Measurements from ENCODE around the gene ZNF841. TPM values are rescaled to one million over a fixed set of nuclear protein-coding genes. Genes with fewer than 3 reads are reported as not detected.

Gene ZNF841
- total and polyA plus RNA-seq, 2 donors (not counting 3 experiments of a cell fraction or from before 2014, with no cell fraction given) = 5.2 to 17.7 TPM

DNA sequence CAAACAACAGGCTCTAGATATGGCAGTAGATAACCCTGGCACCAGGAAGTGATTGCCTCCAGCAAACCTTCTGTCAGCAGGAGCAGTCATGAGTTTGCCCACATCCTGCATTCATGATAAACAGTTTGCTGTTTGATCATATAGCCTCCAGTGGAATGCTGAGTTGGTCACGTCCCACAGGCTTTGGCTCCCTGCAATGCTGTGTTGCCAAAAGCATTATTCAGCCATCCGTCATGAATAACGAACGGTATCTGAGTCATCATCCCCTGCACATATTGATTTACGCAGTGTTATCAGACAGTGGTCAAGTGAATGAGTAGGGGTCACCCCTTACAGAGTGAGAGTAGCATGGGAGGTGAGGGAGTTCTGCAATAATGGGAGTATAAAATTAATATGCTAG, 25.1 kb downstream of the ZNF841 start:
- Histone ChIP-seq H3K4me1 (ENCODE audit: control insufficient read depth, extremely low read depth, insufficient read depth, low read length) (no peaks in the 10 kb centered on the region), H3K36me3 (ENCODE audit: control insufficient read depth in 2 of 2, extremely low read depth in 1 of 2, insufficient read depth in 2 of 2, low read length in 2 of 2) (peaks cover 3 to 25% of the 10 kb centered on the region in 2 experiments), H3K4me2 (ENCODE audit: insufficient read depth, low read length) (no peak overlapping the region), H4K20me1 (replicated peaks; ENCODE audit: control insufficient read depth, extremely low read depth, insufficient read depth, low read length) (peaks cover 3% of the 10 kb centered on the region), H3K9me1 (replicated peaks; ENCODE audit: control insufficient read depth, extremely low read depth, insufficient read depth, low read length) (no peaks in the 10 kb centered on the region), H3K79me2 (ENCODE audit: control insufficient read depth, insufficient read depth, low read length) (peaks cover 4% of the 10 kb centered on the region), H3K9me3 (replicated peaks; ENCODE audit: control insufficient read depth, insufficient read depth, low read length) (peaks cover 20% of the 10 kb centered on the region), H3K9ac (replicated peaks; ENCODE audit: extremely low read depth, insufficient read depth, low read length) (no peak overlapping the region), H3K4me3 (replicated peaks in 1 of 3; ENCODE audit: insufficient read depth in 1 of 3, low read depth in 1 of 3, low read length in 3 of 3) (no peak overlapping the region), H3K27ac (ENCODE audit: insufficient read depth, low read depth, low read length) (no peak overlapping the region), H2AFZ (ENCODE audit: low read depth, low read length) (no peak overlapping the region), H3K27me3 (ENCODE audit: control insufficient read depth in 2 of 2, insufficient read depth in 2 of 2, low read length in 2 of 2) (no peaks in the 10 kb centered on the region)
- CTCF ChIA-PET = no interaction called here
- DNase-seq (ENCODE audit: low read depth, low spot score) = no peak
- TF ChIP-seq JUN (IDR thresholded peaks at IDR 0.05; ENCODE audit: borderline replicate concordance, insufficient read depth, insufficient read length, low read depth) (no peak), GATA2 (IDR thresholded peaks at IDR 0.05; ENCODE audit: insufficient read depth, insufficient read length, low read depth, low read length) (no peak), EZH2 (IDR thresholded peaks at IDR 0.05; ENCODE audit: borderline replicate concordance, low read depth, low read length, severe bottlenecking) (no peak), MYC (IDR thresholded peaks at IDR 0.05; ENCODE audit: low read depth, low read length) (no peak)
- no peak for FAIRE-seq
- no TSS peak for BruUV-seq (replicated peaks)
- dilution Hi-C loops (cut with MboI; ENCODE audit: extremely low pct_ligation_motif_present, low sequenced_read_pairs) (no loop called here), intact Hi-C loops (cut with micrococcal nuclease) (no loop called here)
- POLR2A ChIA-PET = no interaction called here

DNA sequence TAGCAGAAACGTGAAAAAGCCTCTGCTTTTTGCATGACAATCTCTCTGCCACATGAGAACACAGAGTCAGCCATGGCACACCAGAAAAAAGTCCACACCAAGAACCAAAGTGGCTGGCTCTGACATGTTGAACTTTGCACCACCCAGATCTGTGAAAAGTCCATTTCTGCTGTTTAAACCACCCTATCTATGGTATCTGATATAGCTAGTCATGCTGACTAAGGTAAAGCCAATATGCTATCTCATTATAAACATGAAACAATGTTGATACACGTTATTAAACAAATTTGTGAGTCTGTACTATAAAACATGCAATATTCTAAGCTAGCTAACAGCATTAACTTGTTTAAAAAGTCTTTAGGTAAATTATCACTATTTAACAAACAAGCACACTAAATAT, 25.9 kb downstream of the ZNF841 start:
- no peak for DNase-seq (ENCODE audit: low read depth, low spot score)
- H3K9ac ChIP-seq (replicated peaks; ENCODE audit: extremely low read depth, insufficient read depth, low read length) = no peak overlapping the region
- dilution Hi-C loops (cut with MboI; ENCODE audit: extremely low pct_ligation_motif_present, low sequenced_read_pairs) (no loop called here), intact Hi-C loops (cut with micrococcal nuclease) (no loop called here)
- H3K4me1 ChIP-seq (ENCODE audit: control insufficient read depth, extremely low read depth, insufficient read depth, low read length) = no peaks in the 10 kb centered on the region
- POLR2A ChIA-PET = no interaction called here
- CTCF ChIA-PET = no interaction called here
- H3K4me2 ChIP-seq (ENCODE audit: insufficient read depth, low read length) = no peak overlapping the region
- peaks cover 0 to 21% of the 10 kb centered on the region in 2 experiments for H3K36me3 ChIP-seq (ENCODE audit: control insufficient read depth in 2 of 2, extremely low read depth in 1 of 2, insufficient read depth in 2 of 2, low read length in 2 of 2)
- no peaks in the 10 kb centered on the region for H3K27me3 ChIP-seq (ENCODE audit: control insufficient read depth in 2 of 2, insufficient read depth in 2 of 2, low read length in 2 of 2)
- peaks cover 4% of the 10 kb centered on the region for H3K79me2 ChIP-seq (ENCODE audit: control insufficient read depth, insufficient read depth, low read length)
- no peak overlapping the region for H3K27ac ChIP-seq (ENCODE audit: insufficient read depth, low read depth, low read length)
- no peaks in the 10 kb centered on the region for H3K9me1 ChIP-seq (replicated peaks; ENCODE audit: control insufficient read depth, extremely low read depth, insufficient read depth, low read length)
- no TSS peak for BruUV-seq (replicated peaks)
- H4K20me1 ChIP-seq (replicated peaks; ENCODE audit: control insufficient read depth, extremely low read depth, insufficient read depth, low read length) = peaks cover 3% of the 10 kb centered on the region
- peaks cover 25% of the 10 kb centered on the region for H3K9me3 ChIP-seq (replicated peaks; ENCODE audit: control insufficient read depth, insufficient read depth, low read length)
- no peak for TF ChIP-seq GATA2 (IDR thresholded peaks at IDR 0.05; ENCODE audit: insufficient read depth, insufficient read length, low read depth, low read length)
- TF ChIP-seq EZH2 (IDR thresholded peaks at IDR 0.05; ENCODE audit: borderline replicate concordance, low read depth, low read length, severe bottlenecking) = no peak
- no peak for TF ChIP-seq MYC (IDR thresholded peaks at IDR 0.05; ENCODE audit: low read depth, low read length)
- no peak for TF ChIP-seq POLR2AphosphoS5 (IDR thresholded peaks at IDR 0.05; ENCODE audit: insufficient read depth, low read depth, low read length)
- TF ChIP-seq, protein P1, sequence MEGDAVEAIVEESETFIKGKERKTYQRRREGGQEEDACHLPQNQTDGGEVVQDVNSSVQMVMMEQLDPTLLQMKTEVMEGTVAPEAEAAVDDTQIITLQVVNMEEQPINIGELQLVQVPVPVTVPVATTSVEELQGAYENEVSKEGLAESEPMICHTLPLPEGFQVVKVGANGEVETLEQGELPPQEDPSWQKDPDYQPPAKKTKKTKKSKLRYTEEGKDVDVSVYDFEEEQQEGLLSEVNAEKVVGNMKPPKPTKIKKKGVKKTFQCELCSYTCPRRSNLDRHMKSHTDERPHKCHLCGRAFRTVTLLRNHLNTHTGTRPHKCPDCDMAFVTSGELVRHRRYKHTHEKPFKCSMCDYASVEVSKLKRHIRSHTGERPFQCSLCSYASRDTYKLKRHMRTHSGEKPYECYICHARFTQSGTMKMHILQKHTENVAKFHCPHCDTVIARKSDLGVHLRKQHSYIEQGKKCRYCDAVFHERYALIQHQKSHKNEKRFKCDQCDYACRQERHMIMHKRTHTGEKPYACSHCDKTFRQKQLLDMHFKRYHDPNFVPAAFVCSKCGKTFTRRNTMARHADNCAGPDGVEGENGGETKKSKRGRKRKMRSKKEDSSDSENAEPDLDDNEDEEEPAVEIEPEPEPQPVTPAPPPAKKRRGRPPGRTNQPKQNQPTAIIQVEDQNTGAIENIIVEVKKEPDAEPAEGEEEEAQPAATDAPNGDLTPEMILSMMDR (IDR thresholded peaks at IDR 0.05; ENCODE audit: extremely low read depth in 1 of 2, insufficient read depth in 1 of 2, low read depth in 1 of 2, low read length in 2 of 2) = no peak
- no peak for TF ChIP-seq POLR2A (IDR thresholded peaks at IDR 0.05; ENCODE audit: low read depth, low read length)
- no peak for TF ChIP-seq FOS (IDR thresholded peaks at IDR 0.05; ENCODE audit: borderline replicate concordance, insufficient read depth, low read length)
- TF ChIP-seq JUN (IDR thresholded peaks at IDR 0.05; ENCODE audit: borderline replicate concordance, insufficient read depth, insufficient read length, low read depth) = no peak
- TF ChIP-seq, protein P2, sequence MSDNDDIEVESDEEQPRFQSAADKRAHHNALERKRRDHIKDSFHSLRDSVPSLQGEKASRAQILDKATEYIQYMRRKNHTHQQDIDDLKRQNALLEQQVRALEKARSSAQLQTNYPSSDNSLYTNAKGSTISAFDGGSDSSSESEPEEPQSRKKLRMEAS (IDR thresholded peaks at IDR 0.05; ENCODE audit: insufficient read depth, insufficient read length) = no peak
- no peak for FAIRE-seq
- no peak overlapping the region for H2AFZ ChIP-seq (ENCODE audit: low read depth, low read length)
- H3K4me3 ChIP-seq (replicated peaks in 1 of 3; ENCODE audit: insufficient read depth in 1 of 3, low read depth in 1 of 3, low read length in 3 of 3) = no peak overlapping the region
